Sigmoid colon (tissue), 7 donors: ENCODE data around the gene MED29. TPM values are rescaled to one million over a fixed set of nuclear protein-coding genes. Genes with fewer than 3 reads are reported as not detected.
A peak's percentile ranks its signal among the peaks of the same experiment; 100 is the strongest.

Experiments used
- DNase-seq: peaks from one replicate; pipeline ENCODE4 v3.0.0-alpha.2; 2019
- H3K27ac ChIP-seq, 4 donors: fragments of 200-600 bp; sonication (generic); one replicate each; pipeline ENCODE4 v1.5.1; 2016 to 2019; ENCODE audit warnings: mild to moderate bottlenecking in 1 of 4
- H3K27me3 ChIP-seq, 3 donors: fragments of 200-600 bp; sonication (generic); one replicate each; pipeline ENCODE4 v1.5.1; 2019; ENCODE audit warnings: mild to moderate bottlenecking in 1 of 3
- H3K36me3 ChIP-seq, 4 donors: fragments of 200-600 bp; sonication (generic); one replicate each; pipeline ENCODE4 v1.5.1; 2016 to 2019
- H3K4me1 ChIP-seq, 4 donors: fragments of 200-600 bp; sonication (generic); one replicate each; pipeline ENCODE4 v1.5.1; 2017 to 2019
- H3K4me3 ChIP-seq, 4 donors: fragments of 200-600 bp; sonication (generic); one replicate each; pipeline ENCODE4 v1.5.1; 2017 to 2019; ENCODE audit warnings: mild to moderate bottlenecking in 2 of 4, moderate library complexity in 1 of 4
- H3K9me3 ChIP-seq, 4 donors: fragments of 200-600 bp in 3 of 4; sonication (generic) in 3 of 4; one replicate each; pipeline versions ENCODE4 v1.5.1 to v1.6.1; 2013 to 2019
- CTCF ChIP-seq, 4 experiments: fragments of 450-650 bp in 3 of 4; fragments of 200-600 bp in 1 of 4; IDR thresholded peaks; one replicate each; pipeline ENCODE4 v1.5.1; 2016 to 2019; ENCODE audit warnings: antibody characterized with exemption in 4 of 4, mild to moderate bottlenecking in 3 of 4, moderate library complexity in 2 of 4
- EP300 ChIP-seq, 4 donors: sonication (generic); formaldehyde crosslinking; IDR thresholded peaks; one replicate each; pipeline ENCODE4 v1.6.1; 2017; ENCODE audit warnings: antibody characterized with exemption in 4 of 4
- POLR2A ChIP-seq, 2 donors: fragments of 450-650 bp; IDR thresholded peaks; one replicate each; pipeline ENCODE4 v1.6.1; 2016; ENCODE audit warnings: antibody characterized with exemption in 2 of 2, mild to moderate bottlenecking in 2 of 2, moderate library complexity in 2 of 2
- POLR2AphosphoS5 ChIP-seq, 4 donors: sonication (generic); formaldehyde crosslinking; IDR thresholded peaks; one replicate each; pipeline ENCODE4 v1.6.1; 2017; ENCODE audit warnings: antibody characterized with exemption in 4 of 4
- WGBS, 2 donors: extraction: QIAGEN DNeasy Blood & Tissue Kit; methylation state at CpG; one replicate each; pipeline ENCODE4 v1.1.7; 2013; 5-methylcytosine and 5-hydroxymethylcytosine counted together
- intact Hi-C: fragments of 100-400 bp; cut with DNase I; formaldehyde crosslinking; loops from one replicate; pipeline ENCODE4 v1.15.1; 2023
- polyA plus RNA-seq, 3 donors: library from polyadenylated mRNA; stranded (reverse); fragments of 200-250 nt; gene quantifications; one replicate each; pipeline ENCODE4 v1.2.3, GENCODE V29; 2013
- total RNA-seq, 4 donors: library from RNA; depleted of rRNA; stranded (reverse); fragments of >200 nt; gene quantifications; one replicate each; pipeline ENCODE4 v1.1.0, GENCODE V29; 2016
- donor health status: healthy with polysubstance abuse.
- donor health status: Bipolar disorder and iron deficiency.
- donor health status: healthy.

MED29 gene
- total and polyA plus RNA-seq, 7 donors = 22.8 to 44.6 (median 31.0) TPM

GRCh38 chr19:39417463-39418181 lies 26.4 kb downstream of the MED29 start:
- H3K27me3 ChIP-seq = no peaks in the 10 kb centered on the region
- H3K9me3 ChIP-seq = no peaks in the 10 kb centered on the region
- DNase-seq = no peak
- peak overlapping the region in 1 of 4 donors; percentile 21 for H3K27ac ChIP-seq
- peaks cover 0 to 43% (median 35%) of the 10 kb centered on the region in 4 donors for H3K4me1 ChIP-seq
- intact Hi-C loops = no loop called here
- no peak for TF ChIP-seq EP300 (IDR thresholded peaks at IDR 0.05)
- no peak for TF ChIP-seq CTCF (IDR thresholded peaks at IDR 0.05)
- no peak for TF ChIP-seq POLR2A (IDR thresholded peaks at IDR 0.05)
- TF ChIP-seq POLR2AphosphoS5 (IDR thresholded peaks at IDR 0.05) = no peak
- WGBS, 2 donors = 85 to 87% methylated on average over 30 of the region's 30 CpGs
- no peak overlapping the region for H3K4me3 ChIP-seq
- H3K36me3 ChIP-seq = peaks cover 7 to 65% (median 42%) of the 10 kb centered on the region in 4 donors

- peaks cover 7 to 79% (median 47%) of the 10 kb centered on the region in 4 donors for H3K36me3 ChIP-seq
- DNase-seq = no peak
These were observed 27.8 kb downstream of the MED29 start for GRCh38 chr19:39419003-39419402.

GRCh38 chr19:39420769-39421168 lies 29.6 kb downstream of the MED29 start:
- intact Hi-C loops = no loop called here
- Histone ChIP-seq H3K4me1 (peaks cover 0 to 20% (median 13%) of the 10 kb centered on the region in 4 donors), H3K9me3 (no peaks in the 10 kb centered on the region), H3K27me3 (no peaks in the 10 kb centered on the region), H3K27ac (no peak overlapping the region), H3K36me3 (peaks cover 7 to 88% (median 50%) of the 10 kb centered on the region in 4 donors), H3K4me3 (no peak overlapping the region)
- TF ChIP-seq CTCF (IDR thresholded peaks at IDR 0.05) = no peak
- no peak for TF ChIP-seq POLR2AphosphoS5 (IDR thresholded peaks at IDR 0.05)
- WGBS, 2 donors = 87 to 93% methylated on average over 15 of the region's 15 CpGs
- peak; percentile 64 for DNase-seq

More at GRCh38 chr19:39419003-39419402, 27.8 kb downstream of the MED29 start:
- TF ChIP-seq POLR2AphosphoS5 (IDR thresholded peaks at IDR 0.05) (no peak), POLR2A (IDR thresholded peaks at IDR 0.05) (no peak), EP300 (IDR thresholded peaks at IDR 0.05) (no peak), CTCF (IDR thresholded peaks at IDR 0.05) (no peak)
- Histone ChIP-seq H3K9me3 (no peaks in the 10 kb centered on the region), H3K27me3 (no peaks in the 10 kb centered on the region), H3K27ac (no peak overlapping the region), H3K4me3 (no peak overlapping the region), H3K4me1 (peaks cover 0 to 38% (median 31%) of the 10 kb centered on the region in 4 donors)
- WGBS, 2 donors = 79 to 85% methylated on average over 9 of the region's 9 CpGs
- intact Hi-C loops = no loop called here

- intact Hi-C loops = no loop called here
- Histone ChIP-seq H3K4me3 (no peak overlapping the region), H3K27me3 (no peaks in the 10 kb centered on the region), H3K36me3 (peaks cover 7 to 79% (median 46%) of the 10 kb centered on the region in 4 donors), H3K9me3 (no peaks in the 10 kb centered on the region), H3K4me1 (peaks cover 0 to 7% (median 3%) of the 10 kb centered on the region in 4 donors), H3K27ac (no peak overlapping the region)
- no peak for TF ChIP-seq POLR2AphosphoS5 (IDR thresholded peaks at IDR 0.05)
- TF ChIP-seq CTCF (IDR thresholded peaks at IDR 0.05) = no peak
- TF ChIP-seq EP300 (IDR thresholded peaks at IDR 0.05) = no peak
- no peak for TF ChIP-seq POLR2A (IDR thresholded peaks at IDR 0.05)
- no peak for DNase-seq
- 95% methylated on average over 5 of the region's 5 CpGs for WGBS, 2 donors
These were observed 30.8 kb downstream of the MED29 start for GRCh38 chr19:39422020-39422419.
